Endothelial cell (in vitro differentiated cells): ENCODE data around the gene MTMR12. TPM values are rescaled to one million over a fixed set of nuclear protein-coding genes. Genes with fewer than 3 reads are reported as not detected.

ENCODE experiments used
- DNase-seq: peaks from one replicate; pipeline ENCODE4 v3.0.0; 2021; ENCODE audit warnings: low spot score
- H3K27ac Mint-ChIP-seq: one replicate; pipeline ENCODE4 v1.8.0; 2021; ENCODE audit warnings: mixed read lengths, inconsistent platforms; ENCODE audit not compliant: unreplicated experiment
- H3K27me3 Mint-ChIP-seq: one replicate; pipeline ENCODE4 v1.8.0; 2021; ENCODE audit warnings: mild to moderate bottlenecking, moderate library complexity, mixed read lengths, inconsistent platforms; ENCODE audit not compliant: unreplicated experiment
- H3K36me3 Mint-ChIP-seq: one replicate; pipeline ENCODE4 v1.8.0; 2021; ENCODE audit warnings: mild to moderate bottlenecking, low read depth, mixed read lengths, inconsistent platforms; ENCODE audit not compliant: unreplicated experiment
- H3K4me1 Mint-ChIP-seq: one replicate; pipeline ENCODE4 v1.8.0; 2021; ENCODE audit warnings: mild to moderate bottlenecking, mixed read lengths, inconsistent platforms; ENCODE audit not compliant: unreplicated experiment
- H3K4me3 Mint-ChIP-seq: one replicate; pipeline ENCODE4 v1.8.0; 2021; ENCODE audit warnings: mild to moderate bottlenecking, mixed read lengths, inconsistent platforms; ENCODE audit not compliant: unreplicated experiment
- H3K9me3 Mint-ChIP-seq: one replicate; pipeline ENCODE4 v1.8.0; 2021; ENCODE audit warnings: mixed read lengths, inconsistent platforms; ENCODE audit not compliant: unreplicated experiment
- total RNA-seq: library from RNA; stranded (reverse); fragmentation: NEBNext Ultra II Directional; extraction: Animal tissue kit (Norgen Biotek cat#: 25700); gene quantifications from one replicate; pipeline ENCODE4 v1.2.1, GENCODE V29; 2021; ENCODE audit not compliant: unreplicated experiment
- TF ChIP-seq, protein P1 (sequence below): fragments of 200-600 bp; sonication (generic); IDR thresholded peaks from one replicate; pipeline ENCODE4 v1.5.0; 2021; ENCODE audit warnings: antibody characterized with exemption; ENCODE audit not compliant: unreplicated experiment

Gene MTMR12
- total RNA-seq, 1 donor from 2014 or later: 39.4 TPM

- Mint-ChIP-seq H3K9me3 (no peaks in the 10 kb centered on the region), H3K4me1 (no peaks in the 10 kb centered on the region), H3K36me3 (peaks cover 57% of the 10 kb centered on the region), H3K4me3 (peak overlapping the region; percentile 13), H3K27me3 (peaks cover 1% of the 10 kb centered on the region), H3K27ac (no peak overlapping the region)
- TF ChIP-seq, protein P1, sequence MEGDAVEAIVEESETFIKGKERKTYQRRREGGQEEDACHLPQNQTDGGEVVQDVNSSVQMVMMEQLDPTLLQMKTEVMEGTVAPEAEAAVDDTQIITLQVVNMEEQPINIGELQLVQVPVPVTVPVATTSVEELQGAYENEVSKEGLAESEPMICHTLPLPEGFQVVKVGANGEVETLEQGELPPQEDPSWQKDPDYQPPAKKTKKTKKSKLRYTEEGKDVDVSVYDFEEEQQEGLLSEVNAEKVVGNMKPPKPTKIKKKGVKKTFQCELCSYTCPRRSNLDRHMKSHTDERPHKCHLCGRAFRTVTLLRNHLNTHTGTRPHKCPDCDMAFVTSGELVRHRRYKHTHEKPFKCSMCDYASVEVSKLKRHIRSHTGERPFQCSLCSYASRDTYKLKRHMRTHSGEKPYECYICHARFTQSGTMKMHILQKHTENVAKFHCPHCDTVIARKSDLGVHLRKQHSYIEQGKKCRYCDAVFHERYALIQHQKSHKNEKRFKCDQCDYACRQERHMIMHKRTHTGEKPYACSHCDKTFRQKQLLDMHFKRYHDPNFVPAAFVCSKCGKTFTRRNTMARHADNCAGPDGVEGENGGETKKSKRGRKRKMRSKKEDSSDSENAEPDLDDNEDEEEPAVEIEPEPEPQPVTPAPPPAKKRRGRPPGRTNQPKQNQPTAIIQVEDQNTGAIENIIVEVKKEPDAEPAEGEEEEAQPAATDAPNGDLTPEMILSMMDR: no peak
- no peak for DNase-seq
These were observed 53.7 kb downstream of the MTMR12 start for GRCh38 chr5:32259033-32259432.

GRCh38 chr5:32258424-32258823, 54.3 kb downstream of the MTMR12 start:
- H3K4me3 Mint-ChIP-seq: no peak overlapping the region
- H3K36me3 Mint-ChIP-seq: peaks cover 60% of the 10 kb centered on the region
- no peaks in the 10 kb centered on the region for H3K4me1 Mint-ChIP-seq
- no peak overlapping the region for H3K27ac Mint-ChIP-seq
- TF ChIP-seq, protein P1: no peak
- no peaks in the 10 kb centered on the region for H3K9me3 Mint-ChIP-seq
- H3K27me3 Mint-ChIP-seq: peaks cover 1% of the 10 kb centered on the region
- DNase-seq: no peak

GRCh38 chr5:32255540-32255900, 57.2 kb downstream of the MTMR12 start:
- peaks cover 13% of the 10 kb centered on the region for H3K4me1 Mint-ChIP-seq

GRCh38 chr5:32254881-32255539, 57.7 kb downstream of the MTMR12 start:
- DNase-seq: no peak
- H3K27ac Mint-ChIP-seq: peak overlapping the region; percentile 39
- TF ChIP-seq, protein P1: no peak
- H3K27me3 Mint-ChIP-seq: peaks cover 3% of the 10 kb centered on the region
- H3K4me1 Mint-ChIP-seq: peaks cover 13% of the 10 kb centered on the region
- no peaks in the 10 kb centered on the region for H3K9me3 Mint-ChIP-seq
- peaks cover 51% of the 10 kb centered on the region for H3K36me3 Mint-ChIP-seq
- H3K4me3 Mint-ChIP-seq: peak overlapping the region; percentile 12

More at GRCh38 chr5:32255540-32255900, 57.2 kb downstream of the MTMR12 start:
- H3K4me3 Mint-ChIP-seq: peak overlapping the region; percentile 12
- TF ChIP-seq, protein P1: no peak
- no peak overlapping the region for H3K27ac Mint-ChIP-seq
- peaks cover 52% of the 10 kb centered on the region for H3K36me3 Mint-ChIP-seq
- H3K9me3 Mint-ChIP-seq: no peaks in the 10 kb centered on the region
- peaks cover 3% of the 10 kb centered on the region for H3K27me3 Mint-ChIP-seq
- no peak for DNase-seq

GRCh38 chr5:32251871-32252458, 60.8 kb downstream of the MTMR12 start:
- H3K27ac Mint-ChIP-seq: peak overlapping the region; percentile 38

More at GRCh38 chr5:32251871-32252458, 60.8 kb downstream of the MTMR12 start:
- peaks cover 56% of the 10 kb centered on the region for H3K36me3 Mint-ChIP-seq
- TF ChIP-seq, protein P1: no peak
- H3K27me3 Mint-ChIP-seq: peaks cover 2% of the 10 kb centered on the region
- H3K4me3 Mint-ChIP-seq: peak overlapping the region; percentile 0
- DNase-seq: no peak
- H3K4me1 Mint-ChIP-seq: peaks cover 18% of the 10 kb centered on the region
- H3K9me3 Mint-ChIP-seq: no peaks in the 10 kb centered on the region
